SK-N-SH treated with all-trans-retinoic acid at 6 μM for 48 hours (cell line): ENCODE results near the gene GNA12.

Source experiments
- ATAC-seq: fragments of 200-7000 bp; cut with Tn5 transposase; 3 replicates; pipeline ENCODE4 v1.9.1; 2020; ENCODE audit warnings: mild to moderate bottlenecking, moderate library complexity
- ARNTL ChIP-seq: fragments of 450-650 bp; formaldehyde crosslinking; IDR thresholded peaks from 2 replicates; pipeline ENCODE4 v1.5.0; 2020; ENCODE audit warnings: low read depth, mild to moderate bottlenecking, moderate library complexity, borderline replicate concordance
- BACH2 ChIP-seq: fragments of 250-450 bp; sonication (Bioruptor Pico); IDR thresholded peaks from 2 replicates; pipeline ENCODE4 v1.9.0; 2021; ENCODE audit warnings: mild to moderate bottlenecking, borderline replicate concordance
- CSDC2 ChIP-seq: fragments of 250-450 bp; sonication (Bioruptor Pico); IDR thresholded peaks from 2 replicates; pipeline ENCODE4 v1.5.0; 2020; ENCODE audit warnings: mild to moderate bottlenecking, moderate library complexity
- ESRRG ChIP-seq: fragments of 250-450 bp; sonication (Bioruptor Pico); IDR thresholded peaks from 2 replicates; pipeline ENCODE4 v1.6.1; 2021; ENCODE audit warnings: mild to moderate bottlenecking
- OSR1 ChIP-seq: fragments of 250-450 bp; sonication (Bioruptor Pico); IDR thresholded peaks from 2 replicates; pipeline ENCODE4 v1.8.0; 2022; ENCODE audit warnings: moderate library complexity, mild to moderate bottlenecking, inconsistent platforms
- PPARA ChIP-seq: fragments of 250-450 bp; sonication (Bioruptor Pico); IDR thresholded peaks from 2 replicates; pipeline ENCODE4 v1.5.0; 2020; ENCODE audit warnings: mild to moderate bottlenecking, borderline replicate concordance
- RARB ChIP-seq: fragments of 250-450 bp; sonication (Bioruptor Pico); IDR thresholded peaks from 2 replicates; pipeline ENCODE4 v1.8.0; 2021; ENCODE audit warnings: mild to moderate bottlenecking, moderate library complexity
- SNAI2 ChIP-seq: fragments of 250-450 bp; sonication (Bioruptor Pico); IDR thresholded peaks from 2 replicates; pipeline ENCODE4 v1.5.0; 2020; ENCODE audit warnings: mild to moderate bottlenecking, moderate library complexity
- TCF4 ChIP-seq: fragments of 250-450 bp; sonication (Bioruptor Pico); IDR thresholded peaks from 2 replicates; pipeline ENCODE4 v1.8.0; 2021; ENCODE audit warnings: mild to moderate bottlenecking, moderate library complexity, borderline replicate concordance
- TOX ChIP-seq: fragments of 250-450 bp; sonication (Bioruptor Pico); IDR thresholded peaks from 2 replicates; pipeline ENCODE4 v1.8.0; 2021; ENCODE audit warnings: mild to moderate bottlenecking, moderate library complexity, borderline replicate concordance
- ZC3H10 ChIP-seq: fragments of 250-450 bp; sonication (Bioruptor Pico); IDR thresholded peaks from 2 replicates; pipeline ENCODE4 v1.5.1; 2021; ENCODE audit warnings: mild to moderate bottlenecking, moderate library complexity
- ZFP3 ChIP-seq: fragments of 250-450 bp; sonication (Bioruptor Pico); IDR thresholded peaks from 2 replicates; pipeline ENCODE4 v1.5.0; 2020; ENCODE audit warnings: mild to moderate bottlenecking, moderate library complexity
- ZFP30 ChIP-seq: fragments of 450-650 bp; formaldehyde crosslinking; IDR thresholded peaks from 2 replicates; pipeline ENCODE4 v1.5.0; 2022; ENCODE audit warnings: mild to moderate bottlenecking, moderate library complexity
- ZNF565 ChIP-seq: fragments of 450-650 bp; formaldehyde crosslinking; conservative IDR thresholded peaks from 2 replicates; pipeline ENCODE4 v1.5.0; 2020; ENCODE audit warnings: low read depth, mild to moderate bottlenecking, moderate library complexity
- ZNF70 ChIP-seq: fragments of 450-650 bp; formaldehyde crosslinking; IDR thresholded peaks from 2 replicates; pipeline ENCODE4 v1.5.0; 2020; ENCODE audit warnings: mild to moderate bottlenecking, moderate library complexity
- ZNF8 ChIP-seq: fragments of 450-650 bp; formaldehyde crosslinking; IDR thresholded peaks from 2 replicates; pipeline ENCODE4 v1.5.0; 2020; ENCODE audit warnings: mild to moderate bottlenecking, moderate library complexity
- TF ChIP-seq, protein P1 (sequence below): fragments of 250-450 bp; sonication (Bioruptor Pico); IDR thresholded peaks from 2 replicates; pipeline ENCODE4 v1.5.0; 2020; ENCODE audit warnings: mild to moderate bottlenecking, moderate library complexity
- TF ChIP-seq, protein P2 (sequence below): fragments of 250-450 bp; sonication (Bioruptor Pico); IDR thresholded peaks from 2 replicates; pipeline ENCODE4 v1.8.0; 2021; ENCODE audit warnings: low read depth, mild to moderate bottlenecking, moderate library complexity, borderline replicate concordance
- TF ChIP-seq, protein P3 (sequence below): fragments of 250-450 bp; sonication (Bioruptor Pico); IDR thresholded peaks from 2 replicates; pipeline ENCODE4 v1.5.1; 2020; ENCODE audit warnings: low read depth, mild to moderate bottlenecking, moderate library complexity
- TF ChIP-seq, protein P4 (sequence below): fragments of 250-450 bp; sonication (Bioruptor Pico); IDR thresholded peaks from 2 replicates; pipeline ENCODE4 v1.5.1; 2021; ENCODE audit warnings: mild to moderate bottlenecking, moderate library complexity
- TF ChIP-seq, protein P5 (sequence below): fragments of 250-450 bp; sonication (Bioruptor Pico); IDR thresholded peaks from 2 replicates; pipeline ENCODE4 v1.8.0; 2020; ENCODE audit warnings: mild to moderate bottlenecking, moderate library complexity, borderline replicate concordance

Gene GNA12

DNA sequence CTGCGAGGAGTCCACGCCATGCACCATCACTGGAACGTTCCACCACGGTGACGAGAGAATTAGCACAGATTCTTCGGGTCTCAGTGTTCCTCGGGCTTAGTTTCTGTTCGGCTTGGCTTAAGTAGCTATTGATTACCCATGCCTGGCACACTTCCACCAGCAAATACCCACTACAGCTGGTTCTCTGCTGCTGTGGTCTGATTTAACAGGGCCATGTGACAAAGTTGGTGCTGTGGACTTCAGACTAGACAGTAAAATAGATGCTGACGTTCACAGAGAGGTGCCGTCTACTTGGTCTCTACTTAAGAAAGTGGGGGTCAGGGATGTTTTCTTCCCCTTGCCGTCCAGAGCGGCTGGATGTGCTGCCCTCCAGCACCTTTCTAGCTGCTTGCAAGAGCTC, 11.6 kb downstream of the GNA12 start (continued):
- TF ChIP-seq, protein P1, sequence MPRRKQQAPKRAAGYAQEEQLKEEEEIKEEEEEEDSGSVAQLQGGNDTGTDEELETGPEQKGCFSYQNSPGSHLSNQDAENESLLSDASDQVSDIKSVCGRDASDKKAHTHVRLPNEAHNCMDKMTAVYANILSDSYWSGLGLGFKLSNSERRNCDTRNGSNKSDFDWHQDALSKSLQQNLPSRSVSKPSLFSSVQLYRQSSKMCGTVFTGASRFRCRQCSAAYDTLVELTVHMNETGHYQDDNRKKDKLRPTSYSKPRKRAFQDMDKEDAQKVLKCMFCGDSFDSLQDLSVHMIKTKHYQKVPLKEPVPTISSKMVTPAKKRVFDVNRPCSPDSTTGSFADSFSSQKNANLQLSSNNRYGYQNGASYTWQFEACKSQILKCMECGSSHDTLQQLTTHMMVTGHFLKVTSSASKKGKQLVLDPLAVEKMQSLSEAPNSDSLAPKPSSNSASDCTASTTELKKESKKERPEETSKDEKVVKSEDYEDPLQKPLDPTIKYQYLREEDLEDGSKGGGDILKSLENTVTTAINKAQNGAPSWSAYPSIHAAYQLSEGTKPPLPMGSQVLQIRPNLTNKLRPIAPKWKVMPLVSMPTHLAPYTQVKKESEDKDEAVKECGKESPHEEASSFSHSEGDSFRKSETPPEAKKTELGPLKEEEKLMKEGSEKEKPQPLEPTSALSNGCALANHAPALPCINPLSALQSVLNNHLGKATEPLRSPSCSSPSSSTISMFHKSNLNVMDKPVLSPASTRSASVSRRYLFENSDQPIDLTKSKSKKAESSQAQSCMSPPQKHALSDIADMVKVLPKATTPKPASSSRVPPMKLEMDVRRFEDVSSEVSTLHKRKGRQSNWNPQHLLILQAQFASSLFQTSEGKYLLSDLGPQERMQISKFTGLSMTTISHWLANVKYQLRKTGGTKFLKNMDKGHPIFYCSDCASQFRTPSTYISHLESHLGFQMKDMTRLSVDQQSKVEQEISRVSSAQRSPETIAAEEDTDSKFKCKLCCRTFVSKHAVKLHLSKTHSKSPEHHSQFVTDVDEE, result no peak
- TF ChIP-seq, protein P2, sequence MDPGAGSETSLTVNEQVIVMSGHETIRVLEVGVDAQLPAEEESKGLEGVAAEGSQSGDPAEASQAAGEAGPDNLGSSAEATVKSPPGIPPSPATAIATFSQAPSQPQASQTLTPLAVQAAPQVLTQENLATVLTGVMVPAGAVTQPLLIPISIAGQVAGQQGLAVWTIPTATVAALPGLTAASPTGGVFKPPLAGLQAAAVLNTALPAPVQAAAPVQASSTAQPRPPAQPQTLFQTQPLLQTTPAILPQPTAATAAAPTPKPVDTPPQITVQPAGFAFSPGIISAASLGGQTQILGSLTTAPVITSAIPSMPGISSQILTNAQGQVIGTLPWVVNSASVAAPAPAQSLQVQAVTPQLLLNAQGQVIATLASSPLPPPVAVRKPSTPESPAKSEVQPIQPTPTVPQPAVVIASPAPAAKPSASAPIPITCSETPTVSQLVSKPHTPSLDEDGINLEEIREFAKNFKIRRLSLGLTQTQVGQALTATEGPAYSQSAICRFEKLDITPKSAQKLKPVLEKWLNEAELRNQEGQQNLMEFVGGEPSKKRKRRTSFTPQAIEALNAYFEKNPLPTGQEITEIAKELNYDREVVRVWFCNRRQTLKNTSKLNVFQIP, result no peak
- TF ChIP-seq, all 23 proteins: peak for 0

DNA sequence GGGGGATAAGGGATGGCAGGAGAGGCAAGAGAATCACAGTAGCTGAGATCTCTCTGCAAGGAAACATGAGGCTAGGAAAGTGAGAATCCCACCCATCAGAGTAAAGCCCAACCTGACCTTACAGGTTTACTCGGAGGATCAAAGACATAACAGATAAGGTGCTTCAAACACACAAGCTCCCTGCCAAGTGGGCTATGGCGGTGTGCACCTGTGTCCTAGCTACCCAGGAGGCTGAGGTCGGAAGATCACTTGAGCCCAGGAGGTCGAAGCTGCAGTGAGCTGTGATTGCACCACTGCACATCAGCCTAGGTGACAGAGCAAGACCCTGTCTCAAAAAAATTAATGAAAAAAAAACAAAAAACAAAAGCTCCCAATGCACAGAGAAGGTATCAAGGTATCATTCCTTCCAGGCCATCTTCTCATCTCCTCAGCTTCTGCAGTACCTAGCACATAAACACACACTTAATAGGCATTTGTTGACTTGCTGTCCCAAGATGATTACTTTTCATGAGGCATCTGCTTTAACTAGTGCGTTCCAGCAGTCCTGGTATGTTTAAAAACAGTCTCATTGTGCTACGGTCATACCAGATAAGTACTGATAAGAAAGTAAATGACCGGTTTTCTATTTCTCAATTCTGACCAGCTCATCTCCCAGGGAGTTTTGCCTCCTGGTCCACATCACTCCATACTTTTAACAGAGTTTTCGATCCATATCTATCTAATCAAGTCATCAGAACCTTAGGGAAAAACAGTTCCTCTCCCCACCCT, 13.3 kb downstream of the GNA12 start:
- TF ChIP-seq SNAI2 (CRISPR knock-in tag) (no peak), CSDC2 (CRISPR knock-in tag) (no peak), ZNF8 (CRISPR knock-in tag) (no peak), PPARA (no peak), RARB (CRISPR knock-in tag) (no peak), ARNTL (no peak), TCF4 (CRISPR knock-in tag) (no peak), ZFP3 (CRISPR knock-in tag) (no peak), ESRRG (CRISPR knock-in tag) (no peak), ZC3H10 (CRISPR knock-in tag) (no peak), ZFP30 (CRISPR knock-in tag) (no peak), BACH2 (CRISPR knock-in tag) (no peak), ZNF565 (CRISPR knock-in tag) (no peak), OSR1 (CRISPR knock-in tag) (no peak), ZNF70 (no peak), TOX (CRISPR knock-in tag) (no peak)
- TF ChIP-seq, protein P1, result no peak
- TF ChIP-seq, protein P3, sequence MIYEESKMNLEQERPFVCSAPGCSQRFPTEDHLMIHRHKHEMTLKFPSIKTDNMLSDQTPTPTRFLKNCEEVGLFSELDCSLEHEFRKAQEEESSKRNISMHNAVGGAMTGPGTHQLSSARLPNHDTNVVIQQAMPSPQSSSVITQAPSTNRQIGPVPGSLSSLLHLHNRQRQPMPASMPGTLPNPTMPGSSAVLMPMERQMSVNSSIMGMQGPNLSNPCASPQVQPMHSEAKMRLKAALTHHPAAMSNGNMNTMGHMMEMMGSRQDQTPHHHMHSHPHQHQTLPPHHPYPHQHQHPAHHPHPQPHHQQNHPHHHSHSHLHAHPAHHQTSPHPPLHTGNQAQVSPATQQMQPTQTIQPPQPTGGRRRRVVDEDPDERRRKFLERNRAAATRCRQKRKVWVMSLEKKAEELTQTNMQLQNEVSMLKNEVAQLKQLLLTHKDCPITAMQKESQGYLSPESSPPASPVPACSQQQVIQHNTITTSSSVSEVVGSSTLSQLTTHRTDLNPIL (CRISPR knock-in tag), result no peak
- TF ChIP-seq, protein P4, sequence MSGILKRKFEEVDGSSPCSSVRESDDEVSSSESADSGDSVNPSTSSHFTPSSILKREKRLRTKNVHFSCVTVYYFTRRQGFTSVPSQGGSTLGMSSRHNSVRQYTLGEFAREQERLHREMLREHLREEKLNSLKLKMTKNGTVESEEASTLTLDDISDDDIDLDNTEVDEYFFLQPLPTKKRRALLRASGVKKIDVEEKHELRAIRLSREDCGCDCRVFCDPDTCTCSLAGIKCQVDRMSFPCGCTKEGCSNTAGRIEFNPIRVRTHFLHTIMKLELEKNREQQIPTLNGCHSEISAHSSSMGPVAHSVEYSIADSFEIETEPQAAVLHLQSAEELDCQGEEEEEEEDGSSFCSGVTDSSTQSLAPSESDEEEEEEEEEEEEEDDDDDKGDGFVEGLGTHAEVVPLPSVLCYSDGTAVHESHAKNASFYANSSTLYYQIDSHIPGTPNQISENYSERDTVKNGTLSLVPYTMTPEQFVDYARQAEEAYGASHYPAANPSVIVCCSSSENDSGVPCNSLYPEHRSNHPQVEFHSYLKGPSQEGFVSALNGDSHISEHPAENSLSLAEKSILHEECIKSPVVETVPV (CRISPR knock-in tag), result no peak
- TF ChIP-seq, protein P5, sequence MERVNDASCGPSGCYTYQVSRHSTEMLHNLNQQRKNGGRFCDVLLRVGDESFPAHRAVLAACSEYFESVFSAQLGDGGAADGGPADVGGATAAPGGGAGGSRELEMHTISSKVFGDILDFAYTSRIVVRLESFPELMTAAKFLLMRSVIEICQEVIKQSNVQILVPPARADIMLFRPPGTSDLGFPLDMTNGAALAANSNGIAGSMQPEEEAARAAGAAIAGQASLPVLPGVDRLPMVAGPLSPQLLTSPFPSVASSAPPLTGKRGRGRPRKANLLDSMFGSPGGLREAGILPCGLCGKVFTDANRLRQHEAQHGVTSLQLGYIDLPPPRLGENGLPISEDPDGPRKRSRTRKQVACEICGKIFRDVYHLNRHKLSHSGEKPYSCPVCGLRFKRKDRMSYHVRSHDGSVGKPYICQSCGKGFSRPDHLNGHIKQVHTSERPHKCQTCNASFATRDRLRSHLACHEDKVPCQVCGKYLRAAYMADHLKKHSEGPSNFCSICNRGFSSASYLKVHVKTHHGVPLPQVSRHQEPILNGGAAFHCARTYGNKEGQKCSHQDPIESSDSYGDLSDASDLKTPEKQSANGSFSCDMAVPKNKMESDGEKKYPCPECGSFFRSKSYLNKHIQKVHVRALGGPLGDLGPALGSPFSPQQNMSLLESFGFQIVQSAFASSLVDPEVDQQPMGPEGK (CRISPR knock-in tag), result no peak
- TF ChIP-seq, all 23 proteins: peak for 0
- ATAC-seq, result no peak
